WERI-Rb-1 (cell line): ENCODE results near the gene SPCS2.

ENCODE experiments used
- DNase-seq: peaks from one replicate; pipeline ENCODE4 v3.0.0-alpha.2; 2020
- H3K27ac ChIP-seq: fragments of 250-450 bp; sonication (Bioruptor Pico); 2 replicates; pipeline ENCODE4 v1.5.1; 2020; ENCODE audit warnings: mild to moderate bottlenecking, moderate library complexity
- H3K27me3 ChIP-seq: fragments of 250-450 bp; sonication (Bioruptor Pico); 2 replicates; pipeline ENCODE4 v1.5.1; 2021; ENCODE audit warnings: mild to moderate bottlenecking, low read depth, moderate library complexity; ENCODE audit not compliant: insufficient read depth, severe bottlenecking
- H3K36me3 ChIP-seq: fragments of 250-450 bp; sonication (Bioruptor Pico); 2 replicates; pipeline ENCODE4 v1.5.1; 2020; ENCODE audit warnings: mild to moderate bottlenecking, moderate library complexity
- H3K4me3 ChIP-seq: 2 replicates; pipeline ENCODE4 v1.5.1; 2011; ENCODE audit warnings: low read depth, mild to moderate bottlenecking, control low read depth, low read length
- H3K9me3 ChIP-seq: fragments of 250-450 bp; sonication (Bioruptor Pico); 2 replicates; pipeline ENCODE4 v1.5.1; 2021; ENCODE audit warnings: mild to moderate bottlenecking, moderate library complexity; ENCODE audit not compliant: severe bottlenecking
- TF ChIP-seq, protein P1 (sequence below): IDR thresholded peaks from 2 replicates; pipeline ENCODE4 v1.5.1; 2011; ENCODE audit warnings: low read depth, mild to moderate bottlenecking, control low read depth, inconsistent platforms, low read length

The SPCS2 gene

DNA sequence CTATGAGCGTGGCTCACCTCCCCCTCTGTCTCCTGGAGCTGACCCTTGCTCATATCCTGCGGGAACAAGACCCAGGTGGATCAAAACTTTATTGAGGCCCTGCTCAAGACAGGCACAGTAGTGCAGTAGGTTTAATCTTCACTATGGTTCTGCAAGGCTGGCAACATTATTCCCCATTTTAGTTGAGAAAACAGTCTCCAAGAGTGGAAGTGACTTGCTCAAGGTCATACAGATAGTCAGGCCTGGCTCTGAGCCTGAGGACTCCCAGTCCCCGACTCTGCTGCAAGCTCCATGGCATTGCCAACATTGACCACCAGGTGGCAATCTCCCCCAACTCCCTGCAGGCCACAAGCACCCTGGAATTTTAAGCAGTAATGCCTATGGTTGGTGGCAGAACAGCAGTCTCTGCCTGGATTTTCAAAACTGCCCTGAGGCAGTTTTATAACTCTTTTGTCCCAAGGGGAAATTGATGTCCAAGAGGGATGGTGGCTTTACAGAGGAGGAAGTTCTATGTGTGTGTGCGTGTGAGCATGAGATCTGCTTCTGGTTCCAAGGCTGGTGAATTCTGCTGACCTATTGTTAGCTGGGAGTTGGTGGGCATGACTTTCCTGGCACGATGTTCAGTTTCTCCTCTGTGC lies 73.8 kb downstream of the SPCS2 start:
- Histone ChIP-seq H3K27me3 (no peaks in the 10 kb centered on the region), H3K4me3 (no peak overlapping the region), H3K9me3 (no peaks in the 10 kb centered on the region), H3K27ac (no peak overlapping the region), H3K36me3 (no peaks in the 10 kb centered on the region)
- TF ChIP-seq, protein P1, sequence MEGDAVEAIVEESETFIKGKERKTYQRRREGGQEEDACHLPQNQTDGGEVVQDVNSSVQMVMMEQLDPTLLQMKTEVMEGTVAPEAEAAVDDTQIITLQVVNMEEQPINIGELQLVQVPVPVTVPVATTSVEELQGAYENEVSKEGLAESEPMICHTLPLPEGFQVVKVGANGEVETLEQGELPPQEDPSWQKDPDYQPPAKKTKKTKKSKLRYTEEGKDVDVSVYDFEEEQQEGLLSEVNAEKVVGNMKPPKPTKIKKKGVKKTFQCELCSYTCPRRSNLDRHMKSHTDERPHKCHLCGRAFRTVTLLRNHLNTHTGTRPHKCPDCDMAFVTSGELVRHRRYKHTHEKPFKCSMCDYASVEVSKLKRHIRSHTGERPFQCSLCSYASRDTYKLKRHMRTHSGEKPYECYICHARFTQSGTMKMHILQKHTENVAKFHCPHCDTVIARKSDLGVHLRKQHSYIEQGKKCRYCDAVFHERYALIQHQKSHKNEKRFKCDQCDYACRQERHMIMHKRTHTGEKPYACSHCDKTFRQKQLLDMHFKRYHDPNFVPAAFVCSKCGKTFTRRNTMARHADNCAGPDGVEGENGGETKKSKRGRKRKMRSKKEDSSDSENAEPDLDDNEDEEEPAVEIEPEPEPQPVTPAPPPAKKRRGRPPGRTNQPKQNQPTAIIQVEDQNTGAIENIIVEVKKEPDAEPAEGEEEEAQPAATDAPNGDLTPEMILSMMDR = peak; percentile 93
- DNase-seq = peak; percentile 83

DNA sequence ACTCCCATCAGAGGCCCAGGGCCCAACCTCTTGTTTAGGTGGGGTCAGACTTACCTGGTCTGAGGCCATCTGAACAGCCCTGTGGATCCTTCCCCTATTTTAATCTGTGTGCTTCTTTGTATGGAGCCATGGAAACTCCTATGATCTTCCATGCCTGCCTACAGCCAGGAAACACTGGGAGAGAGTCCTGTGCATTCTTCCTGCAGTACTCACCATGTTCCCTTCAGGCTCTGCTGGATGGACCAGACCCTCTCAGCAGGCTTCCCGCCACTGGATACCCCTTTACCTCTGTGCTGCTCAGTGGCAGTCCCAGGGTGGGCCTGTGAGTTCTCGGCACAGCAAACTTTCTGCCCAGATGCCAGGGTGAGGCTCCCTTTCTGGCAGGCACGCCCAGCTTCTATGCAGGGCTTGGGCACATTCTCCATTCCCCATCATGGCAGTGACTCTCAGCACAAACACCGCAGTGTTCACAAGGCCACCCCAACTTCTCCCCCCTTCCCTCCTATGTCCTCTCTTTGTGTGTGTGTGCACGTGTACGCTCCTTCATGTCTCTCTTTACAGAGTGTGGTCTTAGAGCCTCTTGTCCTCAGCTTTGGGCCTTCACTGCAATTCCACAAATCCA lies 74.5 kb downstream of the SPCS2 start:
- no peak for DNase-seq
- TF ChIP-seq, protein P1 = no peak
- H3K9me3 ChIP-seq = no peaks in the 10 kb centered on the region

DNA sequence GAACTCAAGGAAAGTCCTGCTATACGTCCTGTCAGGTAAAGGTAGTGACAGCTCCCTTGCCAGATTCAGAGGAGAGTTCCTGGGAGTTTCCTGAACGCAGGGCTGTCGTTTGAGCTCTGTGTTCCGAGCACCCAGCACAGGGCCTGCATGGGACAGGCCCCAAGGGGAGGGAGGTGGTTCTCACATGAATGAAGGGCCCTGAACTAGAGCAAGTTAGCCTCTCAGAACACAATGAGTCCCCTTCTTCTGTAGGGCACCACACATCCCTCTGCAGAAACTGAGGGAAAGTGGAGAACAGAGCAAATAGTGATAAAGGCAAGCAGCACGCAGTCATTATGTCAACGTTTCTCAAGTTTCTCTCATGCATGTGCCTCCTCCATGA lies 75.0 kb downstream of the SPCS2 start:
- Histone ChIP-seq H3K36me3 (no peaks in the 10 kb centered on the region), H3K9me3 (no peaks in the 10 kb centered on the region), H3K27ac (no peak overlapping the region), H3K4me3 (no peak overlapping the region), H3K27me3 (no peaks in the 10 kb centered on the region)
- no peak for DNase-seq
- TF ChIP-seq, protein P1 = no peak

More for the DNA sequence above, 74.5 kb downstream of the SPCS2 start:
- Histone ChIP-seq H3K27ac (no peak overlapping the region), H3K4me3 (no peak overlapping the region), H3K27me3 (no peaks in the 10 kb centered on the region), H3K36me3 (no peaks in the 10 kb centered on the region)

DNA sequence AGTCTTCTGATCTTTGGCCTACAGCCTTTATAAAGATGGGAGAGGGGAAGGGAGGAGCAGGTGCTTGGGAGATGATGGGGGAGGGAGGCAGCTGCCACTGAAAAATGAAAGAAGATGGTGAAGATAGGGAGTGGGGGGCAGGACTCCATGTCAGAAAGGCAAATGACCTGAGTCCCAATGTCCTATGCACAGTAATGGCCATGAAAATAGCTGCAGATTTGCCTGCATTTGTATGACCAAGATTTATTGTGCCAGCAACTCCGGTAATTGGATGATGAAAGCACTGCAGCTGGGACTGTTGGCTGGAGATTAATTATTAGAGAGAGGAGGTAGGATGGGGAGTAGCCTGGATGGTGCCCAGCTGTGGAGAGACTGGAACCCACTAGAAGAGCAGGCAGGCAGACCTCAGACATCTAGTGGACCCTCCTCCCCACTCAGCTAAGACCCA lies 75.7 kb downstream of the SPCS2 start:
- TF ChIP-seq, protein P1 = no peak
- no peaks in the 10 kb centered on the region for H3K36me3 ChIP-seq
- H3K27me3 ChIP-seq = no peaks in the 10 kb centered on the region
- no peak overlapping the region for H3K27ac ChIP-seq
- DNase-seq = no peak
- H3K9me3 ChIP-seq = no peaks in the 10 kb centered on the region
- no peak overlapping the region for H3K4me3 ChIP-seq

DNA sequence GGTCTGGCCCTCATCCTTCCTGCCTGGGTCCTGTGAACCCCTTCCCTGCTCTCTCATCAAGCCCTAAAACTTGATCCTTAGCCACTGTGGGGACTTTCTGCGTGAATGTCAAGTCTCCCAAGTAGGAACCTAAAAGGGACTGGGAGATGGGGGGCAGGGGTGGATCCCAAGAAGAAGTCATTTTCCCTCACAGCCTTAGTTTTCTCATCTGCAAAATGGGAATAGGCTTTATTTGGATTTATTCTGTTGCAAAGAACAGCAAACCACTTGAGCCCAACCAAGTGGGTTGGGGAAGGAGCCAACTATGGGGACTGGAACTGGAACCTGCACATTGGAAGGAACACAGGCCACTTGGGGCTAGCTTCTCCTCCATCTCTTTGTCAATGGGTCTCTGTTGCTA lies 76.5 kb downstream of the SPCS2 start:
- Histone ChIP-seq H3K36me3 (no peaks in the 10 kb centered on the region), H3K27me3 (no peaks in the 10 kb centered on the region), H3K9me3 (no peaks in the 10 kb centered on the region), H3K27ac (no peak overlapping the region), H3K4me3 (no peak overlapping the region)
- no peak for DNase-seq
- TF ChIP-seq, protein P1 = no peak
